SW 1271 (cell line): Measurements from ENCODE around the gene ZNF267.
A peak's percentile ranks its signal among the peaks of the same experiment; 100 is the strongest.
"Not testable (repeated sequence)": the region's sequence is repeated elsewhere in the genome, so short reads cannot be mapped to it uniquely, and the experiment has no call there.

Experiments
- DNase-seq, 2 experiments: peaks; one replicate each; lab custom pipeline; 2025; lab: John Stamatoyannopoulos, UW

Gene ZNF267

DNA sequence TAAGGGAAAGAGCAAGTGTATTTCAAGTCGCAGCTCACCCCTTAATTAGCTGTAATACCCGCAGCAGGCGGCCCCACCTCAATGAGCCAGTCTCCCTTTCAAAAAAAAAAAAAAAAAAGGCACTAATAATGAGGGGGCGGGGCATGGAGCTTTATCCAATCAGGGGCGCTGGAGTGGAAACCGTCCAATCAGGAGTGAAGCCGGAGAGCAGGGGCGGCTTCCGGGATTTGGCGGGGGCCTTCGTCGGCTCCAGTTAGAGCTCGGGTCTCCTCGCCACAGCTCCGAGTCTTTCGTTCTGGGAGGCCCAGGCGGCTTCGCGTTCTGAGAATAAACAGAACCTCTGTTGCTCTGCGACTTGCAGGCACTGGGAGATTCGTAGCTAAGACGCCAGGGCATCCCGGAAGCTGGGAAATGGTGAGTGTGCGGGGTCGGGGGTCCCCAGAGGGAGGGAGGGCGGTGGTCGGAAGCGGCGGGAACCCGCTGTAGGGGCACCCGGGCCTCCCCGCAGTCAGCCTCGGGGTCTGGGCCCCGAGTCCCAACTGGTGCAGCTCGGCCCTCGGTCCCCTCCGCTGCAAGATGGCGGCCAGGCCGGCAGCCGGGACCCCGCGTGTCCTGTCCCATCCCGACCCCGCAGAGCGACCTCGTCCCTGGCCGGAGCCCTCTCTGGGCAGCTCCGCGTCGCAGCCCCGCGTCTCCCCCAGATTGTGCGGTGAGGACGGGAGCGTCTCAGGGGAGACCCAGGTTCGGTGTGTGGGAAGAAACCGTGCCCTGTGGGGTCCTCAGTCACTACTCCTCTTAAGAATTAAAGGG is at the start of gene ZNF267:
Gene ZNF267, plus strand, starts transcription at position 252 of the 810 bp plus-strand sequence. Its CDS starts 160 bp downstream, at position 412.
- peak; percentile 76 to 89 for DNase-seq

- DNase-seq = no peak
Observed at GRCh38 chr16:31833047-31833446, 40.6 kb upstream of the ZNF267 start.

DNA sequence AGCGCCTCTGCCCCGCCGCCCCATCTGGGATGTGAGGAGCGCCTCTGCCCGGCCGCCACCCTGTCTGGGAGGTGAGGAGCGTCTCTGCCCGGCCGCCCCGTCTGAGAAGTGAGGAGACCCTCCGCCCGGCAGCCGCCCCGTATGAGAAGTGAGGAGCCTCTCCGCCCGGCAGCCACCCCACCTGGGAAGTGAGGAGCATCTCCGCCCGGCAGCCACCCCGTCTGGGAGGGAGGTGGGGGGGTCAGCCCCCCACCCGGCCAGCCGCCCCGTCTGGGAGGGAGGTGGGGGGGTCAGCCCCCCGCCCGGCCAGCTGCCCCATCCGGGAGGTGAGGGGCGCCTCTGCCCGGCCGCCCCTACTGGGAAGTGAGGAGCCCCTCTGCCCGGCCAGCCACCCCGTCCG is 37.2 kb upstream of the ZNF267 start:
- not testable (repeated sequence) for DNase-seq

GRCh38 chr16:31842864-31843263 is 30.7 kb upstream of the ZNF267 start:
- DNase-seq = no peak

DNA sequence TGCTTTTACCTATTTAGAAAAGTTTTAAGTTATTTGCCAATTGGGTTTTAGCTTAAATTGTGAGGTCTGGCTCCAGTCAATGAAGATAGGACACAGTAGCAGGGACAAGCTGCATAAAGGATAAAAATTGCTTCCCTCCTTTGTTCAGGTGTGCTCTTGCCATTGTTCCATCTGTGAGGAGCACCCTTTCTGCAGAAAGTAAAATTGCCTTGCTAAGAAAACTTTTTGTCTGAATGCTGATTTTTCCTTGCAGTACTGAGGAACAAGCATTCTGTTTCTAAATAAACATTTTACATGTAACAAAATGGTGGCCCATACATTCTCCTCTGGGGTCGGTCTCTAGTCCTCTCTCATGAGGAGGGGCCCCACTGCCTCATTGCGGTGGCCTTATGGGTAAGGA is 25.0 kb upstream of the ZNF267 start:
- DNase-seq = not testable (repeated sequence)

GRCh38 chr16:31853291-31853690 is 20.3 kb upstream of the ZNF267 start:
- no peak for DNase-seq

DNA sequence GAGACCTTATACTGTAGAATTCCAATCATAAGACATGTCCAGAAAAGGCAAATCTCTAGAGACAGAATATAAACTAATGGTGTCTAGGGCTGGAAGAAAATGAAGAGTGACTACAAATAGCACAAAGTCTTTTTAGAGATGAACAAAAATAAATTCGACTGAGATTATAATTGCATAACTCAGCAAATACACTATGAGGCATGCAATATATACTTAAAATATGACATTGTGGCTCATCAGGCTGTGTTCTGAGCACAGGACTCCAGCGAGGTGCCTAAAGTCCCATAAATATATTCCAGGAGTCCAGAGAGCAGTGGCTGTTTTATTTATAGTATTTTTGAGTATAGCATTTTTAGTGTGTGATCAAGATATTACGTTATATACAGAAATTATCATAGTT is 13.1 kb upstream of the ZNF267 start:
- no peak for DNase-seq

DNA sequence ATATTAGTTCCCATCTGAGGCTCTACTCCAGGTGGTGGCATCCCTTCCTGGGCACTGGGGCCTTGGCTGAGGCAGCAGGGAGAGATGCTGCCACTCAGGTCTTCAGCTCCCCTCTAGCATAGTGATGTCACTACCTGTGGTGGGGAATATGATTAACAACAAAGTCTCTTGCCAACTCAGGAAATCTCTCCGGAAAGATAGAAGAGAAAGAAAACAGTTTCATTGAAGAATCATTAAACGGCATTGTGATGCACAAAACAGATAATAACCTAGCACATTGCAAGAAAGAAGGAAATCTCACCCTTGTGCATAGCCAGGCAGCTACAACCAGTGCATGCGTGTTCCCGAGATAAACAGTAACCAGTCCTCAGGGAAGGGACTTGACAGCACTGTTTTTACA is 12.2 kb upstream of the ZNF267 start:
- no peak for DNase-seq

GRCh38 chr16:31862761-31863160 is 10.8 kb upstream of the ZNF267 start:
- DNase-seq = no peak

DNA sequence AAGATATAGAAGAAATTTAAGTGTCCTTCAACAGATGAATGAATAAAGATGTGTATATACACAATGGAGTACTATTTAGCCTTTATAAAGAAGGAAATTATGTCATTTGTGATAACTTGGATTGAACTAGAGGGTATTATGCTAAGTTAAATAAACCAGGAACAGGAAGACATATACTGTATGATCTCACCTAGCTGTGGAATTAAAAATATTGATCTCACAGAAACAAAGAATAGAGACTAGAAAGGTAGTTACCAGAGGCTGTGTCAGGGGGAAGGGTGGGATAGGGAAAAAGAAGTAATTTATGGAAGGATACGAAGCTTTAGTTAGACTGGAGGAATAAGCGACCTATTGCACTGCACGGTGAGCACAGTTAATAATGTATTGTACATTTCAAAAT is 5.4 kb upstream of the ZNF267 start:
- no peak for DNase-seq

DNA sequence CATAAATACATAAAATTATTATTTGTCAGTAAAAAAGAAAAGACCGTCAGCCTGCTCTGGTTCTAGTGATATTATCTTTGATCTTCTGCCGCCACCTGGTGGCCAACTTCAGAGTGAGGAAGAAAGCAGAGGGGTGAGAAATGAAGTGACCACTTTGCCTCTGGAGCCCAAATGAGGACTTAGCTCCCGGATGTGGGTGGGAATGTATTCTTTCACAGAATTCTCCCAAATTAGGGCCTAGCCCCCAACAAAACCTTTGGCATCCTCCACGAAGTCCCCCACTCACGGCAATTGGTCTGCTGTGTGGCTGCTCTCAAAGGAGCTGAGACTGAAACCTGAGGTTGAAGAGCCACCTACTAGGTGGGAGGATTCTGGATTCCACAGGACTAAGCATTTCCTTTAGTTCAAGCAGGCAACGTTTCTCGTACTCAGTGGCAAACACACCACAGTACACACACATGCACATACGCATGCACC is 4.9 kb upstream of the ZNF267 start:
- peak; percentile 10 to 70 for DNase-seq

- DNase-seq = peak; percentile 65 to 74
Observed at GRCh38 chr16:31869511-31870201, 4.0 kb upstream of the ZNF267 start.

DNA sequence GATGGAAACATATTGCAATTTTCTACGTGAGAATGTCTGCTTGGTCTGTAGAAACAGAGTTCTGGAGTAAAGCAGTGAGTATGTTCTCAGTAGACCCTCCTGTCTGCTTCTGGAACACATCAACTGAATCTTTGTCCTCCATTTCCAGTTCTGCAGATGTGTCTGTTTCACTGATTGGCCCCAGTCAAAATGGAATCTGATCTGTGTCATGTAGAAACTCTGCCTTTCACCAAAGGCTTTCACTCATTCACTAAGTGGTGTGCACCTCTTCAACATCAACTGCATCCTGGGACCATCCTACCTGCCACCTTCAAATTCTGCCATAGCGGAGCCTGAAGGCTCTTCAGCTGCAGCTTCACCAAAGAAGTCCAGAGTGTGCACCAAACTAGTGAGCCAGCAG is 2.8 kb upstream of the ZNF267 start:
- DNase-seq = no peak

DNA sequence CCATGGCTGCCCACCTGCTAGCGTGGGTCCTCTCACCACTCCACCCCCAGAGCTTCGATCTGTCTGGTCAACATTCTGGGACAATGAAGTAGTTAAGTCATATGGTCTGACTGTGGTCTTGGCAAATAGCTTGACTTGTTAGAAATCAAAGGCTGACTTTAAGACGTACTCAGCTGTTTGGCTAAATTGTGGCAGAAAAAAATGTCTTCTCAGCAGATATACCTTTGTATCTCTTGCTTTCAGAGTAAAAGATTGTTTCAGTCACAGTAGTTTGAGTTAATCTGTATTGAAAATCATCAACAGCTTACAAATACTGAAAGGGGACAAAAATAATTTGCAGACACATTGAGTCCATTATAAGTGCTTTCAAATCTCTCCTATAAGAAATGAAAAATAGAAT is 2.1 kb upstream of the ZNF267 start:
- DNase-seq = no peak

DNA sequence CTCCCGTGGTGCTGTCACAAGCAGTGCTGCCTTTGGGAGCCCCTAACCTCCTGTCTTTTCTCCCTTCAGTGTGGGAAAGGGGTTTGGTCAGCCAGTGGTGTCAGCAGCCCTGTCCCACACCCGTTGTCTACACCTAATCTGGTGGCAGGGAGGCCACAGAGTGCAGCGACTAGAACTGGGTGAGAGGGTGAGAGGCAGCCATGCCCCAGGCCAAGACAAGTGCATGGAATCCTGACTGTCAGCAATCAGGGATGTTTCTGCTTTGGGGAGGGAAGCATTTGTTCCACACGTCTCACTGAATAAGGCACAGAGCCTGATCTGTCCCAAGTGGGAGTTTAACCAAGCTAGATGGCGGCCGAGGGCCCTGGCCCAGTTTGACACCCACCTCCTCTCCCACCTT is 1.4 kb upstream of the ZNF267 start:
- DNase-seq = no peak

DNA sequence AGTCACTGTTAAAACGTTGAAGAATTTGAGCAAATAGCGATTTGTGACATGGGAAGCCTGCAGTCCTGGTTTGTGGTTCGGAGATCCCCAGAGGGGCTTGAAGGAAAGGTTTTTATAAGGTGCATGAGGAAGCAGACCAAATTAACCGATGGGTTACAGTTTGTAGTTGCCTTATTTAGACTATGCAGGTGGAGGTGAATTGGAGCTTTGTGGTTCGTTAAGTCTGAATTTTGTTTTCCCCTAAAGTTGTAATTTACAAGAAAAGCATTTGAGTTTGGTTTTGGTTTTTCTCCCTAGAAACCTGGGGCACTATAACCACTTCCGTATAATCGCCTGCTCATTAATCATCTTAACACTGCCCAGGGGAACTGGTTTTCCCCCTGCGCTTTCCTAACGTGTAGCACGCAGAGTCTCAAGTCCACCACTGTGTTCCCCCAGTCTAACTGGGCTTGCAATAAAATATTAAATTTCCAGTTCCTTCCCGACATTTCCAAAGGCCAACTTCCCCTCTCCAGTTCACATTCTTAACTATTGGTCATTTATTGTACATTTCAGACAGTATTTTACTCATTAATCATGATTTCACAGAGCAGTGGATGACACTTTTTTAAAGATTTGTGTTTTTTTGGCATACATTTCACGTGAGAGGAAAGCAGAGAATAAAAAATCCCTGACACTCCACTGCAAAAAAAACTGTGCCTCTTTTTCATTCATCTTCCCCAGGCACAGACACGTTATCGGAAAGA is 932 bp downstream of the ZNF267 start:
- peak in 1 of 2 experiments; percentile 31 for DNase-seq

- peak; percentile 21 to 23 for DNase-seq
Observed at GRCh38 chr16:31875112-31875803, 1.7 kb downstream of the ZNF267 start.

- no peak for DNase-seq
Observed at GRCh38 chr16:31875928-31876547, 2.4 kb downstream of the ZNF267 start.

GRCh38 chr16:31876951-31877828 is 3.6 kb downstream of the ZNF267 start:
- peak; percentile 37 to 75 for DNase-seq

GRCh38 chr16:31877876-31878642 is 4.5 kb downstream of the ZNF267 start:
- no peak for DNase-seq
